ENCODE results near the gene OR52N4.
"Not testable (repeated sequence)": the region's sequence is repeated elsewhere in the genome, so short reads cannot be mapped to it uniquely, and the experiment has no call there.

OR52N4 gene

GRCh38 chr11:5753943-5754342, at the start of gene OR52N4:
TSS of gene OR52N4 (plus strand) at chr11:5754243. CDS start at chr11:5754741, 498 bp downstream.
- no peak for TF ChIP-seq CTCF (IDR thresholded peaks at IDR 0.05; ENCODE audit: control extremely low read depth, extremely low read depth, low read depth, missing control alignments)
- ChIA-PET POLR2A (no interaction called here), CTCF (no interaction called here)
- DNase-seq (ENCODE audit: extremely low spot score), result no peak

GRCh38 chr11:5705688-5706087, 48.4 kb upstream of the OR52N4 start:
- DNase-seq (ENCODE audit: extremely low spot score), result no peak
- CTCF ChIA-PET, result interaction anchor here (1.0 kb wide), 1 partner anchor 16 kb away, joined by 3 read pairs; the partner anchor contains the start of gene TRIM22
- no peak for TF ChIP-seq CTCF (IDR thresholded peaks at IDR 0.05; ENCODE audit: control extremely low read depth, extremely low read depth, low read depth, missing control alignments)
- POLR2A ChIA-PET, result no interaction called here

- peak; percentile 31 for TF ChIP-seq CTCF (IDR thresholded peaks at IDR 0.05; ENCODE audit: control extremely low read depth, extremely low read depth, low read depth, missing control alignments)
- no peak for DNase-seq (ENCODE audit: extremely low spot score)
- CTCF ChIA-PET, result interaction anchor here (1.1 to 1.4 kb wide), 3 partner anchors 13 to 29 kb away, joined by 3 to 6 read pairs (median 4); partner anchors contain the start of gene TRIM5
- POLR2A ChIA-PET, result interaction anchor here (1.0 kb wide), 1 partner anchor 11 kb away, joined by 3 read pairs; no protein-coding TSS in a partner anchor
These were observed 41.5 kb upstream of the OR52N4 start for GRCh38 chr11:5712507-5712906.

- no peak for TF ChIP-seq CTCF (IDR thresholded peaks at IDR 0.05; ENCODE audit: control extremely low read depth, extremely low read depth, low read depth, missing control alignments)
- ChIA-PET POLR2A (no interaction called here), CTCF (interaction anchor here (1.3 to 1.4 kb wide), 2 partner anchors 24 to 28 kb away, joined by 3 to 4 read pairs; partner anchors contain the start of gene TRIM22)
- DNase-seq (ENCODE audit: extremely low spot score), result no peak
These were observed 40.3 kb upstream of the OR52N4 start for GRCh38 chr11:5713695-5714094.

GRCh38 chr11:5716518-5716917, 37.5 kb upstream of the OR52N4 start:
- CTCF ChIA-PET; DNase-seq (ENCODE audit: extremely low spot score); POLR2A ChIA-PET: not testable (repeated sequence)

GRCh38 chr11:5719703-5720495, 34.1 kb upstream of the OR52N4 start:
- TF ChIP-seq CTCF (IDR thresholded peaks at IDR 0.05; ENCODE audit: control extremely low read depth, extremely low read depth, low read depth, missing control alignments), result no peak
- ChIA-PET POLR2A (no interaction called here), CTCF (no interaction called here)
- DNase-seq (ENCODE audit: extremely low spot score), result no peak

- no peak for TF ChIP-seq CTCF (IDR thresholded peaks at IDR 0.05; ENCODE audit: control extremely low read depth, extremely low read depth, low read depth, missing control alignments)
- ChIA-PET POLR2A (no interaction called here), CTCF (no interaction called here)
- no peak for DNase-seq (ENCODE audit: extremely low spot score)
These were observed 31.4 kb upstream of the OR52N4 start for GRCh38 chr11:5722622-5723021.

All from GM10248 (cell line).